SK-N-SH (cell line): ENCODE data around the gene GRIN2A. TPM values are rescaled to one million over a fixed set of nuclear protein-coding genes. Genes with fewer than 3 reads are reported as not detected.

ENCODE experiments used
- CTCF ChIA-PET: fragments of 300-600, 350-600 bp; formaldehyde crosslinking; extraction: SDS; loops from one replicate; lab custom pipeline; 2021; lab: Yijun Ruan, JAX
- POLR2A ChIA-PET: fragments of 350-600 bp; sonication (Branson Sonifier 250); formaldehyde crosslinking; extraction: SDS; loops from one replicate; lab custom pipeline; 2020; ENCODE audit warnings: antibody characterized with exemption, inconsistent platforms; lab: Yijun Ruan, JAX
- DNase-seq: peaks from one replicate; pipeline ENCODE4 v3.0.0; 2012
- H2AFZ ChIP-seq: fragments of 200-600 bp; sonication (generic); 2 replicates; pipeline ENCODE4 v1.8.1; 2016; ENCODE audit warnings: antibody characterized with exemption, mild to moderate bottlenecking, low read depth
- H3F3A ChIP-seq: fragments of 200-600 bp; sonication (generic); replicated peaks from 2 replicates; pipeline ENCODE3; 2016; ENCODE audit warnings: antibody characterized with exemption, mild to moderate bottlenecking; ENCODE audit not compliant: insufficient read depth
- H3K27ac ChIP-seq, 2 experiments: fragments of 200-500 bp in 1 of 2; fragments of 200-600 bp in 1 of 2; sonication (Bioruptor generic) in 1 of 2; sonication (generic), shearing (Covaris generic) in 1 of 2; 2 replicates each; pipeline versions ENCODE4 v1.5.1 to v1.6.1; 2014 to 2016; ENCODE audit warnings: low read depth in 2 of 2, inconsistent platforms in 1 of 2, low read length in 1 of 2, mild to moderate bottlenecking in 1 of 2, mixed read lengths in 1 of 2
- H3K27me3 ChIP-seq: fragments of 200-600 bp; sonication (generic), shearing (Covaris generic); 2 replicates; pipeline ENCODE4 v1.6.1; 2016; ENCODE audit warnings: mixed run types; ENCODE audit not compliant: insufficient read depth
- H3K36me3 ChIP-seq, 2 experiments: fragments of 200-500 bp in 1 of 2; fragments of 200-600 bp in 1 of 2; sonication (Bioruptor generic) in 1 of 2; sonication (generic) in 1 of 2; replicated peaks in 1 of 2; 2 replicates each; pipeline versions ENCODE3 to v1.5.1; 2014 to 2016; ENCODE audit warnings: low read length in 1 of 2, mild to moderate bottlenecking in 1 of 2; ENCODE audit not compliant: insufficient read depth in 2 of 2, control insufficient read depth in 1 of 2
- H3K4me1 ChIP-seq, 2 experiments: fragments of 200-500 bp in 1 of 2; fragments of 200-600 bp in 1 of 2; sonication (Bioruptor generic) in 1 of 2; sonication (generic), shearing (Covaris generic) in 1 of 2; 2 replicates each; pipeline versions ENCODE4 v1.5.1 to v1.6.1; 2014 to 2016; ENCODE audit warnings: low read depth in 1 of 2, low read length in 1 of 2, mixed run types in 1 of 2; ENCODE audit not compliant: insufficient read depth in 2 of 2, control insufficient read depth in 1 of 2
- H3K4me2 ChIP-seq: fragments of 200-600 bp; sonication (generic), shearing (Covaris generic); 2 replicates; pipeline ENCODE4 v1.6.1; 2017; ENCODE audit warnings: mixed run types
- H3K4me3 ChIP-seq, 2 experiments: fragments of 200-500 bp in 1 of 2; fragments of 200-600 bp in 1 of 2; sonication (Bioruptor generic) in 1 of 2; sonication (generic), shearing (Covaris generic) in 1 of 2; 2 replicates each; pipeline versions ENCODE4 v1.5.1 to v1.8.1; 2014 to 2016; ENCODE audit warnings: low read depth in 2 of 2, inconsistent platforms in 1 of 2, low read length in 1 of 2, mild to moderate bottlenecking in 1 of 2, mixed read lengths in 1 of 2, moderate library complexity in 1 of 2
- H3K79me2 ChIP-seq: fragments of 200-600 bp; sonication (generic); 2 replicates; pipeline ENCODE4 v1.8.1; 2017; ENCODE audit warnings: mild to moderate bottlenecking; ENCODE audit not compliant: insufficient read depth
- H3K9ac ChIP-seq: fragments of 200-600 bp; sonication (generic); 2 replicates; pipeline ENCODE4 v1.6.1; 2017; ENCODE audit warnings: mixed run types
- H3K9me2 ChIP-seq: fragments of 200-600 bp; sonication (generic); 2 replicates; pipeline ENCODE4 v1.6.1; 2017; ENCODE audit warnings: mixed run types
- H3K9me3 ChIP-seq: fragments of 200-600 bp; sonication (generic); 2 replicates; pipeline ENCODE4 v1.6.1; 2017; ENCODE audit warnings: mixed run types, mild to moderate bottlenecking, moderate library complexity
- H4K20me1 ChIP-seq: fragments of 200-600 bp; sonication (generic); 2 replicates; pipeline ENCODE4 v1.6.1; 2017; ENCODE audit warnings: mild to moderate bottlenecking, mixed run types; ENCODE audit not compliant: insufficient read depth
- CHD2 ChIP-seq: fragments of 150-350 bp; IDR thresholded peaks from 2 replicates; pipeline ENCODE4 v1.6.1; 2018; ENCODE audit warnings: low read length; ENCODE audit not compliant: partially characterized antibody
- CTCF ChIP-seq: fragments of 200-600 bp; sonication (generic); IDR thresholded peaks from 2 replicates; pipeline ENCODE4 v1.6.1; 2017; ENCODE audit warnings: antibody characterized with exemption, mild to moderate bottlenecking, moderate library complexity
- ELF1 ChIP-seq: IDR thresholded peaks from 2 replicates; pipeline ENCODE4 v1.4.0; 2012
- EP300 ChIP-seq, 2 experiments: IDR thresholded peaks; 2 replicates each; pipeline versions ENCODE4 v1.4.0 to v1.6.1; 2012; ENCODE audit warnings: borderline replicate concordance in 1 of 2, low read depth in 1 of 2, low read length in 1 of 2
- FOSL2 ChIP-seq: IDR thresholded peaks from 2 replicates; pipeline ENCODE4 v1.4.0; 2012; ENCODE audit warnings: low read depth, mild to moderate bottlenecking, moderate library complexity, borderline replicate concordance
- FOXJ3 ChIP-seq: sonication (generic); formaldehyde crosslinking; IDR thresholded peaks from 2 replicates; pipeline ENCODE4 v1.5.1; 2020; ENCODE audit warnings: mild to moderate bottlenecking, missing genetic modification reagents
- IRF3 ChIP-seq: fragments of 150-350 bp; IDR thresholded peaks from 2 replicates; pipeline ENCODE4 v1.6.1; 2016; ENCODE audit warnings: mild to moderate bottlenecking, low read depth, low read length
- JUND ChIP-seq: IDR thresholded peaks from 2 replicates; pipeline ENCODE4 v1.4.0; 2012
- MEF2A ChIP-seq: IDR thresholded peaks from 2 replicates; pipeline ENCODE4 v1.4.0; 2012; ENCODE audit warnings: low read depth, borderline replicate concordance
- MXI1 ChIP-seq: IDR thresholded peaks from 2 replicates; pipeline ENCODE4 v1.6.1; 2012; ENCODE audit warnings: mild to moderate bottlenecking, low read depth, low read length, improper control_type of control experiment
- RAD21 ChIP-seq: IDR thresholded peaks from 2 replicates; pipeline ENCODE4 v1.6.1; 2012; ENCODE audit warnings: mild to moderate bottlenecking, low read length
- RCOR1 ChIP-seq: fragments of 150-350 bp; IDR thresholded peaks from 2 replicates; pipeline ENCODE4 v1.6.1; 2017; ENCODE audit warnings: antibody characterized with exemption, low read length
- SMC3 ChIP-seq: IDR thresholded peaks from 2 replicates; pipeline ENCODE4 v1.6.1; 2012; ENCODE audit warnings: low read depth, low read length, improper control_type of control experiment
- TAF1 ChIP-seq: IDR thresholded peaks from 2 replicates; pipeline ENCODE4 v1.6.1; 2012; ENCODE audit warnings: low read depth, mild to moderate bottlenecking, low read length, moderate library complexity, borderline replicate concordance
- TEAD4 ChIP-seq: IDR thresholded peaks from 2 replicates; pipeline ENCODE4 v1.4.0; 2012; ENCODE audit warnings: mild to moderate bottlenecking, borderline replicate concordance; ENCODE audit not compliant: insufficient read depth
- USF2 ChIP-seq: fragments of 150-350 bp; IDR thresholded peaks from 2 replicates; pipeline ENCODE4 v1.6.1; 2017; ENCODE audit warnings: antibody characterized with exemption, low read length, low read depth, borderline replicate concordance
- YY1 ChIP-seq: IDR thresholded peaks from 2 replicates; pipeline ENCODE4 v1.4.0; 2012; ENCODE audit warnings: low read depth, mild to moderate bottlenecking
- WGBS: methylation state at CpG from one replicate; pipeline ENCODE4 v1.1.6; 2017; ENCODE audit warnings: low lambda C conversion rate; 5-methylcytosine and 5-hydroxymethylcytosine counted together
- polyA plus RNA-seq, 3 experiments: library from polyadenylated mRNA; depleted of rRNA; stranded (reverse); fragments of >200 nt; gene quantifications; 2 replicates each; pipeline ENCODE4 v1.2.3, GENCODE V29; 2012
- TF ChIP-seq, protein P1 (sequence below): IDR thresholded peaks from 2 replicates; pipeline ENCODE4 v1.4.0; 2012; ENCODE audit warnings: low read depth

The GRIN2A gene
- polyA plus RNA-seq, 1 of the 3 experiments (the other 2 are of a cell fraction) = not detected

DNA sequence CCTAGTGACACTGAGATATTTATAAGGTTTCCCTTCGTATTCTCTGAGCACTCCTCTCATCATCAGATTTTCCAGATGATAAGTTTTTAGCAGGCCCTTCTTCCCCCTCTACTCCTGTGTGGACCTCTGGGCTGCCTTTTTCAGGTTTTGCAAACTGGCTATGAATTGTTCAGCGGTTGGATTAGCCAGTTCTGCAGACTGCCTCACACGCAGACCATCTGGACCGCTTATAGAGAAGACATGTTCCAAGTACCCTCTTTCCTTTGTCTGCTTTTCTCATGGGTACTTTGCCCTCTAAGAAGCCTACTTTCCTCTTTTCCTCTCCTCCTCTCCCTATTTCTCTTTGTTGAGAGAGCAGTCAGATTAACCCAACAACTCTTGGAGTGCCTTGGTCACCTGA is 111.6 kb downstream of the GRIN2A start:
- TF ChIP-seq RAD21 = no peak
- TF ChIP-seq, protein P1, sequence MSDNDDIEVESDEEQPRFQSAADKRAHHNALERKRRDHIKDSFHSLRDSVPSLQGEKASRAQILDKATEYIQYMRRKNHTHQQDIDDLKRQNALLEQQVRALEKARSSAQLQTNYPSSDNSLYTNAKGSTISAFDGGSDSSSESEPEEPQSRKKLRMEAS = no peak
- WGBS = 37% methylated on average over 4 of the region's 4 CpGs
- Histone ChIP-seq H4K20me1 (no peaks in the 10 kb centered on the region), H3K9ac (no peak overlapping the region), H3K36me3 (no peaks in the 10 kb centered on the region), H3F3A (no peaks in the 10 kb centered on the region), H3K9me2 (no peaks in the 10 kb centered on the region), H3K4me3 (no peak overlapping the region), H3K4me1 (peaks cover 0 to 8% of the 10 kb centered on the region in 2 experiments; a peak in 1 of 4 replicates), H3K9me3 (no peaks in the 10 kb centered on the region), H3K27me3 (no peaks in the 10 kb centered on the region), H3K27ac (no peak overlapping the region), H3K4me2 (no peak overlapping the region), H2AFZ (no peak overlapping the region), H3K79me2 (no peaks in the 10 kb centered on the region)
- ChIA-PET CTCF (no interaction called here), POLR2A (no interaction called here)
- no peak for DNase-seq

DNA sequence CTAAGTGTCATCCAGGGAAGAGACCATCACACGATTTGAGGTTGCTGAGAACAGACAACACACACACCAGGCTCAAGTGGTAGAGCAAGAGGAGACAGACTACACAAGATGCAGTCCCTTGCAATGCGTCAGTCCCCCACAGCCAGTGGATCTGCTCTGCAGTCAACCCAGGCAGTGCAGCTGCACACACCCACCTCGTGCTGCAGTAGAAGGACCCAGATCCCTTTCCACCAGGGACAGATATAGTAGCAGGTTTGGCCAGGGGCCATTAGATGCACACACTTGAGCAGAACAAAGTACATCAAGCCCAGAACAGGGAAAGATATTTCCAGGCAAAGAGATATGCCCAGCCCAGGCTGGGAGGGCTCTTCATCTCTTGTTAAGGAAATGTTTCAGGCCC is 112.9 kb downstream of the GRIN2A start:
- peaks cover 0 to 8% of the 10 kb centered on the region in 2 experiments; a peak in 1 of 4 replicates for H3K4me1 ChIP-seq
- H3K4me3 ChIP-seq = no peak overlapping the region
- H3K27me3 ChIP-seq = no peaks in the 10 kb centered on the region
- no peak overlapping the region for H3K4me2 ChIP-seq
- POLR2A ChIA-PET = no interaction called here
- no peaks in the 10 kb centered on the region for H3K9me2 ChIP-seq
- no peak for DNase-seq
- CTCF ChIA-PET = no interaction called here
- no peak overlapping the region for H2AFZ ChIP-seq
- no peak for TF ChIP-seq SMC3
- no peak for TF ChIP-seq FOXJ3 (CRISPR knock-in tag)
- no peak for TF ChIP-seq MXI1
- TF ChIP-seq IRF3 = no peak
- no peak for TF ChIP-seq MEF2A
- TF ChIP-seq YY1 = no peak
- no peak for TF ChIP-seq FOSL2
- TF ChIP-seq RCOR1 = no peak
- no peak for TF ChIP-seq EP300 (IDR thresholded peaks at IDR 0.05; ENCODE audit: borderline replicate concordance in 1 of 2, low read depth in 1 of 2, low read length in 1 of 2)
- H3K36me3 ChIP-seq = no peaks in the 10 kb centered on the region
- WGBS = 0% methylated on average over 1 of the region's 3 CpGs
- no peaks in the 10 kb centered on the region for H3K9me3 ChIP-seq
- H3K27ac ChIP-seq = no peak overlapping the region
- no peaks in the 10 kb centered on the region for H4K20me1 ChIP-seq
- H3F3A ChIP-seq = no peaks in the 10 kb centered on the region
- H3K9ac ChIP-seq = no peak overlapping the region
- H3K79me2 ChIP-seq = no peaks in the 10 kb centered on the region

- Histone ChIP-seq H3K9ac (no peak overlapping the region), H3K4me1 (peaks cover 0 to 8% of the 10 kb centered on the region in 2 experiments; a peak in 1 of 4 replicates), H3K4me2 (no peak overlapping the region), H3K27ac (no peak overlapping the region; a peak in 1 of 4 replicates), H3K79me2 (no peaks in the 10 kb centered on the region), H2AFZ (no peak overlapping the region), H4K20me1 (no peaks in the 10 kb centered on the region), H3K27me3 (no peaks in the 10 kb centered on the region), H3K9me2 (no peaks in the 10 kb centered on the region), H3K9me3 (no peaks in the 10 kb centered on the region), H3K4me3 (no peak overlapping the region), H3F3A (no peaks in the 10 kb centered on the region), H3K36me3 (no peaks in the 10 kb centered on the region)
- 6% methylated on average over 2 of the region's 2 CpGs for WGBS
- POLR2A ChIA-PET = no interaction called here
- CTCF ChIA-PET = no interaction called here
- no peak for DNase-seq
- TF ChIP-seq, protein P1 = no peak
- no peak for TF ChIP-seq TAF1
- no peak for TF ChIP-seq ELF1
- TF ChIP-seq TEAD4 = no peak
- TF ChIP-seq JUND = no peak
- no peak for TF ChIP-seq CTCF
- TF ChIP-seq USF2 = no peak
- TF ChIP-seq MXI1 = no peak
- TF ChIP-seq MEF2A = no peak
- no peak for TF ChIP-seq RAD21
- no peak for TF ChIP-seq CHD2
Measured at GRCh38 chr16:10067835-10068234, 114.4 kb downstream of the GRIN2A start.
